Gastrocnemius medialis (tissue), 4 donors: Measurements from ENCODE around the gene GTF3C4. TPM values are rescaled to one million over a fixed set of nuclear protein-coding genes. Genes with fewer than 3 reads are reported as not detected.

Source experiments
- ATAC-seq, 2 donors: fragments of 150-250 bp; one replicate each; pipeline ENCODE4 v1.9.1; 2016
- DNase-seq, 2 donors: peaks; one replicate each; pipeline ENCODE4 v3.0.0-alpha.2; 2019
- H3K27ac ChIP-seq, 4 donors: fragments of 200-600 bp; sonication (generic); 1 replicate in 1 of 4; 2 replicates in 3 of 4; pipeline ENCODE4 v1.5.1; 2016 to 2018; ENCODE audit warnings: mild to moderate bottlenecking in 2 of 4, moderate library complexity in 1 of 4
- H3K27me3 ChIP-seq, 3 donors: fragments of 200-600 bp; sonication (generic) in 2 of 3; 1 replicate in 1 of 3; 2 replicates in 2 of 3; pipeline versions ENCODE4 v1.5.1 to v1.6.0; 2016 to 2019; ENCODE audit warnings: mild to moderate bottlenecking in 1 of 3, moderate library complexity in 1 of 3
- H3K36me3 ChIP-seq, 2 donors: fragments of 200-600 bp; sonication (generic) in 1 of 2; one replicate each; pipeline ENCODE4 v1.5.1; 2017 to 2018
- H3K4me1 ChIP-seq, 2 donors: fragments of 200-600 bp; sonication (generic) in 1 of 2; one replicate each; pipeline ENCODE4 v1.5.1; 2016 to 2017; ENCODE audit warnings: mild to moderate bottlenecking in 2 of 2
- H3K4me3 ChIP-seq, 4 donors: fragments of 200-600 bp; sonication (generic) in 3 of 4; 1 replicate in 1 of 4; 2 replicates in 3 of 4; pipeline ENCODE4 v1.5.1; 2016 to 2019; ENCODE audit warnings: mild to moderate bottlenecking in 2 of 4
- H3K9me3 ChIP-seq, 3 donors: fragments of 200-600 bp; sonication (generic) in 2 of 3; 1 replicate in 1 of 3; 2 replicates in 2 of 3; pipeline ENCODE4 v1.5.1; 2016 to 2019
- CTCF ChIP-seq, 5 experiments: fragments of 450-650 bp in 3 of 5; fragments of 200-600 bp in 2 of 5; sonication (generic) in 2 of 5; IDR thresholded peaks in 4 of 5; conservative IDR thresholded peaks in 1 of 5; 1 replicate in 4 of 5; 2 replicates in 1 of 5; pipeline ENCODE4 v1.5.1; 2016 to 2019; ENCODE audit warnings: antibody characterized with exemption in 5 of 5, mild to moderate bottlenecking in 3 of 5, moderate library complexity in 3 of 5
- POLR2A ChIP-seq, 2 donors: fragments of 450-650 bp; IDR thresholded peaks; one replicate each; pipeline ENCODE4 v1.6.1; 2017; ENCODE audit warnings: antibody characterized with exemption in 2 of 2, mild to moderate bottlenecking in 2 of 2, moderate library complexity in 2 of 2
- in situ Hi-C, 4 donors: fragments of 200-750 bp; cut with MboI; loops; one replicate each; pipeline versions ENCODE4 v1.15.0 to v1.8.0; 2017; ENCODE audit warnings: low sequenced_read_pairs in 4 of 4
- intact Hi-C: fragments of 100-400 bp; cut with DNase I; formaldehyde crosslinking; loops from one replicate; pipeline ENCODE4 v1.15.1; 2023; ENCODE audit warnings: low total_unique reads
- total RNA-seq, 4 donors: library from RNA; depleted of rRNA; stranded (reverse); fragments of >200 nt; gene quantifications; one replicate each; pipeline versions ENCODE4 v1.1.0 to v1.2.3, GENCODE V29; 2016

GTF3C4 gene
- total RNA-seq, 4 donors from 2014 or later, result 9.2 to 11.7 (median 10.8) TPM

GRCh38 chr9:132731230-132731629 lies 61.0 kb downstream of the GTF3C4 start:
- no peak overlapping the region for H3K4me3 ChIP-seq
- H3K9me3 ChIP-seq, result no peaks in the 10 kb centered on the region
- TF ChIP-seq CTCF (IDR thresholded peaks at IDR 0.05 in 4 of 5, conservative IDR thresholded peaks at IDR 0.05 in 1 of 5) (no peak), POLR2A (IDR thresholded peaks at IDR 0.05) (no peak)
- peaks cover 0 to 18% (median 9%) of the 10 kb centered on the region in 3 donors for H3K27me3 ChIP-seq
- DNase-seq, result no peak
- ATAC-seq, result no peak
- H3K36me3 ChIP-seq, result no peaks in the 10 kb centered on the region
- in situ Hi-C loops (no loop called here), intact Hi-C loops (no loop called here)
- no peak overlapping the region for H3K27ac ChIP-seq
- no peaks in the 10 kb centered on the region for H3K4me1 ChIP-seq

DNA sequence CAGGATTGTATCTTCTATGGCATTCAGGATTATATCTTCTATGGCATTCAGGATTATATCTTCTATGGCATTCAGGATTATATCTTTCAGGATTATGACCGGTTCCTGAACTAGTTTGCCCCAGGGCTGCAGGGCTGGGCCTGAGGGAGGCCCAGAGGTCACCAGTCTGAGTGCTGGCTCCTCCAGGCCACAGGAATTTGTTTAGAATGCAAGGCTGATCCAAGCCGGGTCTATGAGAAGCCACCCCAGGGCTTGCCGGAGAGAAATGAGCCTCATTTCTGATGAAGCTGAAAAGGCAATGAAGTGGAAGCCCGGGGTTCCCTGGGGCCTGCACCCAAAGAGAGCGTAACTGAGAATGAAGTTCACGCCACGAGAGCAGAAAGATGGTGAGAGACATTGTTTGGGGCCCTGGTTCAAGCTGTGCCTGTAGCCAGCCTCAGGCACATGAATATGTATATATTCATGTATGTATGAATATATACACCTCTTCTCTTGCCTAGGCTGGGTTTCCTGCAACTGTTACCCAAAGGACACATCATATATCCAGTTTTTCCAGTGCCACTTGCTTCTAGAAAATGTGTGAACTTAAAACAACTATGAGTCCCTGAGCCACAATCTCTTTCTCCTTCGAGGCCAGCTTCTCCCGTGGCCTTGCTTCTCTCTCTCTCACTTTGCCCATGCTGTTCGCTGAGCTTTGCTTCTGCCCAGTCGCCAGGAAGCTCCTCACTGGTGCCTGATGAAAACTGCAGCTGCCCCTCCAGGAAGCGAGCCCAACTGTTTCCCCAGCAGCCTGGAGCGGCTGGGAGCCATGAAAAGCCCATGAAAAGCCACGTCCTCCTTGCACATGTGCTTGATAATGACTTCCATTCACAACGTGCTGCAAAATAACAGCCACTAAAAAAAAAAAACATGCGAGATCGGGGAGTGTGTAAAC lies 62.3 kb downstream of the GTF3C4 start:
- H3K4me1 ChIP-seq, result no peaks in the 10 kb centered on the region
- no peak overlapping the region for H3K4me3 ChIP-seq
- H3K27me3 ChIP-seq, result peaks cover 0 to 13% (median 7%) of the 10 kb centered on the region in 3 donors
- H3K9me3 ChIP-seq, result no peaks in the 10 kb centered on the region
- TF ChIP-seq POLR2A (IDR thresholded peaks at IDR 0.05), result no peak
- no peak for TF ChIP-seq CTCF (IDR thresholded peaks at IDR 0.05 in 4 of 5, conservative IDR thresholded peaks at IDR 0.05 in 1 of 5)
- no peak overlapping the region for H3K27ac ChIP-seq
- no peaks in the 10 kb centered on the region for H3K36me3 ChIP-seq
- ATAC-seq, result no peak
- intact Hi-C loops, result no loop called here
- in situ Hi-C loops, result no loop called here
- DNase-seq, result no peak

GRCh38 chr9:132733260-132733815 lies 63.1 kb downstream of the GTF3C4 start:
- Histone ChIP-seq H3K27ac (no peak overlapping the region), H3K27me3 (peaks cover 0 to 11% (median 6%) of the 10 kb centered on the region in 3 donors), H3K9me3 (no peaks in the 10 kb centered on the region), H3K36me3 (no peaks in the 10 kb centered on the region), H3K4me3 (no peak overlapping the region), H3K4me1 (no peaks in the 10 kb centered on the region)
- no peak for ATAC-seq
- no peak for DNase-seq
- TF ChIP-seq POLR2A (IDR thresholded peaks at IDR 0.05) (no peak), CTCF (IDR thresholded peaks at IDR 0.05 in 4 of 5, conservative IDR thresholded peaks at IDR 0.05 in 1 of 5) (no peak)
- in situ Hi-C loops, result no loop called here
- intact Hi-C loops, result no loop called here

GRCh38 chr9:132739710-132740310 lies 69.5 kb downstream of the GTF3C4 start:
- no peaks in the 10 kb centered on the region for H3K36me3 ChIP-seq
- DNase-seq, result no peak
- in situ Hi-C loops (no loop called here), intact Hi-C loops (no loop called here)
- no peak overlapping the region for H3K4me3 ChIP-seq
- H3K27ac ChIP-seq, result no peak overlapping the region
- no peaks in the 10 kb centered on the region for H3K4me1 ChIP-seq
- ATAC-seq, result no peak
- no peaks in the 10 kb centered on the region for H3K9me3 ChIP-seq
- H3K27me3 ChIP-seq, result peaks cover 41 to 46% (median 43%) of the 10 kb centered on the region in 3 donors
- no peak for TF ChIP-seq POLR2A (IDR thresholded peaks at IDR 0.05)
